ENCODE data around the gene KMT5B. TPM values are rescaled to one million over a fixed set of nuclear protein-coding genes. Genes with fewer than 3 reads are reported as not detected.

The KMT5B gene
- total and polyA plus RNA-seq, 2 experiments from 2014 or later = 26.4 to 31.0 TPM

DNA sequence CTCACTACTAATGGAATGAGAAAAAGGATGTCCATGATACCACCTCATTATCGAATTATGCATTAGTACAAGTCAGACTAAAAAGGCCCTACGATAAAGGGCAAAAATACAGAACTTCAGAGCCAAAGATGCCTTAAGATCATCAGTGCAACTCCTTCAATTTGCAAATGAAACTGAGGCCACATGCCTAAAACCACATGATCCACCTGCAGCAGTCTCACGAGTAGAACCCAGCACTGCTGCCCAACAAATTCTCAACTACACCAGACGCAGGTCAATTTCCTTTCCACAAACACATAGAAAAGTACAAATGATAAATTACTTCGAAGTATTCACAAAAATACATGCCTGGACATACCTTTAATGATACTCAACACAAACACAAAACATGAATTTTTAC lies 20.1 kb downstream of the KMT5B start (continued):
- TF ChIP-seq ZNF462 (CRISPR knock-in tag; IDR thresholded peaks at IDR 0.05) = no peak
- no peak for TF ChIP-seq EZH2 (IDR thresholded peaks at IDR 0.05; ENCODE audit: low read depth, unreplicated experiment)
- TF ChIP-seq ETS1 (IDR thresholded peaks at IDR 0.05) = no peak
- no peak for TF ChIP-seq ZNF114 (CRISPR knock-in tag; IDR thresholded peaks at IDR 0.05)
- TF ChIP-seq POLR2AphosphoS5 (IDR thresholded peaks at IDR 0.05; ENCODE audit: low read depth) = no peak

DNA sequence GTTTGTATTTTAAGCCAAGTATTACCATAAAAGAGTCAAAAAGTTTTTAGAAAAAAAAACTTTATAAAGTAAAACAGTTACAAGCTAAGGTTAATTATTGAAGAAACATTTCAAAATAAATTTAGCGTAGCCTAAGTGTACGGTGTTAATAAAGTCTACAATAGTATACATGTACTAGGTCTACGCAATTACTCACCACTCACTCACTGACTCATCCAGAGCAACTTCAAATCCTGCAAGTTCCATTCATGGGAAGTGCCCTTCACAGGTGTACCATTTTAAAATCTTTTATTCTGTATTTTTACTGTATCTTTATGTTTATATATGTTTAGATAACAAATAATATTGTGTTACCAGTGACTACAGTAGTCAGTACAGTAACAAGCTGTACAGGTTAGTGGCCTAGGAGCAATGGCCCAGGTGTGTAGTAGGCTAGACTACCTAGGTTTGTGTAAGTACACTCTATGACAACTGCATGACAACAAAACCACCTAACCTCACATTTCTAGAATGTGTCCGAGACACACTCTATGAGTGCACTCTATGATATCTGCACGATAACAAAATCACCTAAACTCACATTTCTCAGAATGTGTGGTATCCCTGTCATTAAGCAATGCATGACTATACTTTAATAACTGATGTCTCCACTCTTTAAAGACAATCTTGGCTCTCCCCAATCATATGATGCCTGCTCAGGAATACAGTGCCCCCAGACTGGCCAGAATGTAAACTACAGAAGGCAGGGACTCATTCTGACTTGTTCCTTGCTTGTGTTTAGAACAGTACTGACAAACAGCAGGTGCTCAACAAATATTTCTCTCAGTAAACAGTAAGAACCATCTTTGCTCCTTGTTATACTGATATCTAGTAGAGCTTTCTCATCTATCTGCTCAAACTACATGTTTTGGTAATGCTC lies 21.2 kb downstream of the KMT5B start:
- ATAC-seq = peak; percentile 41

More for the DNA sequence above, 21.2 kb downstream of the KMT5B start:
- TF ChIP-seq ZNF114 (CRISPR knock-in tag; IDR thresholded peaks at IDR 0.05) = no peak
- no peak for TF ChIP-seq EZH2phosphoT487 (IDR thresholded peaks at IDR 0.05; ENCODE audit: unreplicated experiment)
- no peak for TF ChIP-seq STAT1 (IDR thresholded peaks at IDR 0.05; ENCODE audit: unreplicated experiment)
- Histone ChIP-seq H3K36me3 (ENCODE audit: insufficient read depth) (no peaks in the 10 kb centered on the region), H3K27me3 (ENCODE audit: insufficient read depth) (no peaks in the 10 kb centered on the region), H3K79me2 (replicated peaks; ENCODE audit: insufficient read depth) (peaks cover 99% of the 10 kb centered on the region), H3K4me2 (no peak overlapping the region), H2AFZ (no peak overlapping the region), H4K20me1 (replicated peaks; ENCODE audit: insufficient read depth) (peaks cover 13% of the 10 kb centered on the region; the same call in 1 of the 2 replicates), H3K4me1 (ENCODE audit: insufficient read depth) (peaks cover 20% of the 10 kb centered on the region), H3K27ac (ENCODE audit: low read depth) (peak overlapping the region; percentile 14; the same call in 1 of the 2 replicates), H3F3A (replicated peaks; ENCODE audit: low read depth) (no peaks in the 10 kb centered on the region), H3K9me2 (ENCODE audit: insufficient read depth) (no peaks in the 10 kb centered on the region), H3K4me3 (no peak overlapping the region)
- H3K4me3 Mint-ChIP-seq = no peak overlapping the region
- DNase-seq (ENCODE audit: low spot score) = no peak
- H3K27me3 Mint-ChIP-seq (ENCODE audit: insufficient read depth, low read depth, poor library complexity) = peaks cover 5% of the 10 kb centered on the region
- H3K36me3 Mint-ChIP-seq (ENCODE audit: low read depth) = peaks cover 14% of the 10 kb centered on the region
- H3K27ac Mint-ChIP-seq = no peak overlapping the region
- peaks cover 18% of the 10 kb centered on the region for H3K4me1 Mint-ChIP-seq
- no peaks in the 10 kb centered on the region for H3K9me3 Mint-ChIP-seq
